ENCODE measurements around the gene CFAP299.

DNA sequence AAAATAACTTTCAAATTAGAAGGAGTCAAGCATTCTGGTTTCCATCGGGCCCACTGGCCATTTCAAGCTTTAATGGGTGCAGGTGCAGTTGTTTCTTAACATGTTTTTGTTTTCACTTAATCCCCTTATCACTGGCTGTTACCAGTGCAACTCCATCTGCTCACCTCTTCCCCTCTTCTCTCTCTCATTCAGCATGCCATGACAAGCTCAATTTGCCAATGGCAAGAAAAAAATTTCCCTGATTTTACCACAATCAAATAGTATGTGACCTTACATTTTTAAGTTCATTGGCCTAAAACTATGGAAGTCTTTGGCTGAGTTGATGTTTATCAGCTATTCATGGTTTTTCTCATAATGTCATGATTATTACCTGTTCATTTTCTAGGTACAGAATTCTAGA lies 395.9 kb downstream of the CFAP299 start:
- no peak for TF ChIP-seq EZH2 (IDR thresholded peaks at IDR 0.05; ENCODE audit: low read depth)
- TF ChIP-seq, protein P1, sequence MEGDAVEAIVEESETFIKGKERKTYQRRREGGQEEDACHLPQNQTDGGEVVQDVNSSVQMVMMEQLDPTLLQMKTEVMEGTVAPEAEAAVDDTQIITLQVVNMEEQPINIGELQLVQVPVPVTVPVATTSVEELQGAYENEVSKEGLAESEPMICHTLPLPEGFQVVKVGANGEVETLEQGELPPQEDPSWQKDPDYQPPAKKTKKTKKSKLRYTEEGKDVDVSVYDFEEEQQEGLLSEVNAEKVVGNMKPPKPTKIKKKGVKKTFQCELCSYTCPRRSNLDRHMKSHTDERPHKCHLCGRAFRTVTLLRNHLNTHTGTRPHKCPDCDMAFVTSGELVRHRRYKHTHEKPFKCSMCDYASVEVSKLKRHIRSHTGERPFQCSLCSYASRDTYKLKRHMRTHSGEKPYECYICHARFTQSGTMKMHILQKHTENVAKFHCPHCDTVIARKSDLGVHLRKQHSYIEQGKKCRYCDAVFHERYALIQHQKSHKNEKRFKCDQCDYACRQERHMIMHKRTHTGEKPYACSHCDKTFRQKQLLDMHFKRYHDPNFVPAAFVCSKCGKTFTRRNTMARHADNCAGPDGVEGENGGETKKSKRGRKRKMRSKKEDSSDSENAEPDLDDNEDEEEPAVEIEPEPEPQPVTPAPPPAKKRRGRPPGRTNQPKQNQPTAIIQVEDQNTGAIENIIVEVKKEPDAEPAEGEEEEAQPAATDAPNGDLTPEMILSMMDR (conservative IDR thresholded peaks at IDR 0.05): no peak
